Type B pancreatic cell (in vitro differentiated cells): Measurements from ENCODE around the gene SRCAP. TPM values are rescaled to one million over a fixed set of nuclear protein-coding genes. Genes with fewer than 3 reads are reported as not detected.
A peak's percentile ranks its signal among the peaks of the same experiment; 100 is the strongest.

Experiments used
- DNase-seq: peaks from one replicate; pipeline ENCODE4 v3.0.0; 2021; ENCODE audit warnings: mixed read lengths; ENCODE audit not compliant: unreplicated experiment; ENCODE audit errors: extremely low spot score
- H3K27ac Mint-ChIP-seq: 2 replicates; pipeline ENCODE4 v1.8.0; 2021; ENCODE audit warnings: mild to moderate bottlenecking, mixed read lengths
- H3K27me3 Mint-ChIP-seq: 2 replicates; pipeline ENCODE4 v1.8.0; 2021; ENCODE audit warnings: mixed read lengths
- H3K36me3 Mint-ChIP-seq: 2 replicates; pipeline ENCODE4 v1.8.0; 2021; ENCODE audit warnings: mixed read lengths
- H3K4me1 Mint-ChIP-seq: one replicate; pipeline ENCODE4 v1.8.0; 2021; ENCODE audit warnings: mixed read lengths; ENCODE audit not compliant: unreplicated experiment
- H3K4me3 Mint-ChIP-seq: 2 replicates; pipeline ENCODE4 v1.8.0; 2021; ENCODE audit warnings: mild to moderate bottlenecking, mixed read lengths
- H3K9me3 Mint-ChIP-seq: 2 replicates; pipeline ENCODE4 v1.8.0; 2021; ENCODE audit warnings: mixed read lengths
- total RNA-seq: library from RNA; stranded (reverse); gene quantifications from 2 replicates; pipeline ENCODE4 v1.2.1, GENCODE V29; 2021; ENCODE audit warnings: low replicate concordance
- TF ChIP-seq, protein P1 (sequence below): fragments of 200-600 bp; sonication (generic); conservative IDR thresholded peaks from 2 replicates; pipeline ENCODE4 v1.5.0; 2021; ENCODE audit warnings: antibody characterized with exemption, mild to moderate bottlenecking

SRCAP gene
- total RNA-seq, 1 donor from 2014 or later: 73.5 TPM

GRCh38 chr16:30665830-30666190, 33.2 kb upstream of the SRCAP start:
- no peak overlapping the region for H3K4me3 Mint-ChIP-seq
- H3K36me3 Mint-ChIP-seq: peaks cover 13% of the 10 kb centered on the region
- H3K4me1 Mint-ChIP-seq: peaks cover 20% of the 10 kb centered on the region
- H3K27ac Mint-ChIP-seq: peak overlapping the region; percentile 31
- no peaks in the 10 kb centered on the region for H3K27me3 Mint-ChIP-seq
- no peaks in the 10 kb centered on the region for H3K9me3 Mint-ChIP-seq
- DNase-seq: no peak
- TF ChIP-seq, protein P1, sequence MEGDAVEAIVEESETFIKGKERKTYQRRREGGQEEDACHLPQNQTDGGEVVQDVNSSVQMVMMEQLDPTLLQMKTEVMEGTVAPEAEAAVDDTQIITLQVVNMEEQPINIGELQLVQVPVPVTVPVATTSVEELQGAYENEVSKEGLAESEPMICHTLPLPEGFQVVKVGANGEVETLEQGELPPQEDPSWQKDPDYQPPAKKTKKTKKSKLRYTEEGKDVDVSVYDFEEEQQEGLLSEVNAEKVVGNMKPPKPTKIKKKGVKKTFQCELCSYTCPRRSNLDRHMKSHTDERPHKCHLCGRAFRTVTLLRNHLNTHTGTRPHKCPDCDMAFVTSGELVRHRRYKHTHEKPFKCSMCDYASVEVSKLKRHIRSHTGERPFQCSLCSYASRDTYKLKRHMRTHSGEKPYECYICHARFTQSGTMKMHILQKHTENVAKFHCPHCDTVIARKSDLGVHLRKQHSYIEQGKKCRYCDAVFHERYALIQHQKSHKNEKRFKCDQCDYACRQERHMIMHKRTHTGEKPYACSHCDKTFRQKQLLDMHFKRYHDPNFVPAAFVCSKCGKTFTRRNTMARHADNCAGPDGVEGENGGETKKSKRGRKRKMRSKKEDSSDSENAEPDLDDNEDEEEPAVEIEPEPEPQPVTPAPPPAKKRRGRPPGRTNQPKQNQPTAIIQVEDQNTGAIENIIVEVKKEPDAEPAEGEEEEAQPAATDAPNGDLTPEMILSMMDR: no peak

- H3K4me1 Mint-ChIP-seq: peaks cover 13% of the 10 kb centered on the region
- H3K4me3 Mint-ChIP-seq: no peak overlapping the region
- H3K9me3 Mint-ChIP-seq: no peaks in the 10 kb centered on the region
- DNase-seq: no peak
- no peaks in the 10 kb centered on the region for H3K27me3 Mint-ChIP-seq
- H3K27ac Mint-ChIP-seq: no peak overlapping the region
- TF ChIP-seq, protein P1: no peak
- peaks cover 16% of the 10 kb centered on the region for H3K36me3 Mint-ChIP-seq
Observed at GRCh38 chr16:30666681-30667080, 32.3 kb upstream of the SRCAP start.

DNA sequence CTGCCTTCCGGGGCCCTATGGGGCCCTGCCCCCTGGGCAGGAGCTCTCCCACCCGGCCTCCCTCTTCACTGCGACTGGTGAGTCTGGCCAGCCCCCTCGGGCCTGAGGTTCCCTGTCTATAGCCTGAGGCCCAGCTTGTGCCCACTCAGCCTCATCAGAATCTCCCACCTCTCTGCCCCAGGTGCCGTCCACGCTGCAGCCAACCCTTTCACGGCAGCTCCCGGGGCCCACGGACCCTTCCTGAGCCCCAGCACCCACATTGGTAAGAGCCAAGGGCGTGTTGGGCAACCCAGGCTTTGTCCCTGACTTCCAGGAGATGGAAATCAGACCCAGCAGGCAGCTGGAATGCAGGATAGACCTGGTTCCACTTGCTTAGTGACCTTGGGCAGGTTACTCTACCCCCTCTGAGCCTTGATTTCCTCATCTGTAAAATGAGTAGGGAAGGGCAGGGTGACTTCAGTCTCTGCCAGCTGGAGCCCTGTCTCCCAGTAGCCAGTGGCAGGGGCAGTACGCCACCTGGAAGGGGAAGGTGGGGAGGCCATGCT, 31.5 kb upstream of the SRCAP start:
- H3K27me3 Mint-ChIP-seq: no peaks in the 10 kb centered on the region
- H3K27ac Mint-ChIP-seq: peak overlapping the region; percentile 59
- no peak for DNase-seq
- no peaks in the 10 kb centered on the region for H3K9me3 Mint-ChIP-seq
- no peak overlapping the region for H3K4me3 Mint-ChIP-seq
- TF ChIP-seq, protein P1: no peak
- H3K4me1 Mint-ChIP-seq: peaks cover 10% of the 10 kb centered on the region
- peaks cover 20% of the 10 kb centered on the region for H3K36me3 Mint-ChIP-seq

GRCh38 chr16:30668393-30668792, 30.6 kb upstream of the SRCAP start:
- no peak overlapping the region for H3K27ac Mint-ChIP-seq
- H3K4me3 Mint-ChIP-seq: no peak overlapping the region
- DNase-seq: no peak
- H3K36me3 Mint-ChIP-seq: peaks cover 19% of the 10 kb centered on the region
- no peaks in the 10 kb centered on the region for H3K27me3 Mint-ChIP-seq
- H3K9me3 Mint-ChIP-seq: no peaks in the 10 kb centered on the region
- TF ChIP-seq, protein P1: no peak
- peaks cover 4% of the 10 kb centered on the region for H3K4me1 Mint-ChIP-seq

DNA sequence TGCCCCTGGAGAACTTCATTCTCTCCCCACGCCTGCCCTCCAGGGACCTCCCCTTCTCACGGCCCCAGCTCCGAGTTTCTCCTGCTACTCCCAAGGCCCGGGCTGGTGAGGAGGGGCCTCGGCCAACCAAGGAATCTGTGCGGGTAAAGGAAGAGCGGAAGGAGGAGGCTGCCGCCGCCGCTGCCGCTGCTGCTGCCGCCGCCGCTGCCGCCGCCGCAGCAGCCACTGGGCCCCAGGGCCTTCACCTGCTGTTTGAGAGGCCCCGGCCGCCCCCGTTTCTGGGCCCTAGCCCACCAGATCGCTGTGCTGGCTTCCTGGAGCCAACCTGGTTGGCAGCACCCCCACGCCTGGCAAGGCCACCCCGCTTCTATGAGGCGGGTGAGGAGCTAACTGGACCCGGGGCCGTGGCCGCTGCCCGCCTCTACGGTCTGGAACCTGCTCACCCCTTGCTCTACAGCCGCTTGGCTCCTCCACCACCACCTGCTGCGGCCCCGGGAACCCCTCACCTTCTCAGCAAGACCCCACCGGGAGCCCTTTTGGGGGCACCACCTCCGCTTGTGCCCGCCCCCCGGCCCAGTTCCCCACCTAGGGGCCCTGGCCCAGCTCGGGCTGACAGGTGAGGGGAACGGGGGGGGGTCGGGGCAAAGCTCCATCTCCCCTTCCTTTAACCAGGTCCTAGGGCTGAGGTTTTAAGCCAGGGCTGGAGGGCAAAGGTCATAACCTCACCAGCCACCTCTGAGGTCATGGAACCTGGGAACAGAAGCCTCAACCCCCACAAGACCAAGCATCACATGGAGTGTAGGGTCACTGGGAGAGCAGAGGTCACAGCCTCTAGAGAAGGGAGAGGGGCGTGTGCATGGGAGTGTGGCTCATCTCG, 29.7 kb upstream of the SRCAP start:
- TF ChIP-seq, protein P1: no peak
- H3K27ac Mint-ChIP-seq: no peak overlapping the region
- no peaks in the 10 kb centered on the region for H3K9me3 Mint-ChIP-seq
- no peaks in the 10 kb centered on the region for H3K4me1 Mint-ChIP-seq
- H3K36me3 Mint-ChIP-seq: peaks cover 15% of the 10 kb centered on the region
- no peaks in the 10 kb centered on the region for H3K27me3 Mint-ChIP-seq
- DNase-seq: no peak
- H3K4me3 Mint-ChIP-seq: no peak overlapping the region
